Cardiac fibroblast (primary cell): ENCODE measurements around the gene INPPL1.
A peak's percentile ranks its signal among the peaks of the same experiment; 100 is the strongest.
"Not testable (repeated sequence)": the region's sequence is repeated elsewhere in the genome, so short reads cannot be mapped to it uniquely, and the experiment has no call there.

Experiments used
- DNase-seq, 2 donors: peaks; one replicate each; pipeline versions ENCODE4 v3.0.0 to v3.0.0-alpha.2; 2010; ENCODE audit warnings: low read depth in 2 of 2
- H3K4me3 ChIP-seq, 2 donors: replicated peaks in 1 of 2; 1 replicate in 1 of 2; 2 replicates in 1 of 2; pipeline ENCODE4 v1.5.1; 2011; ENCODE audit warnings: low read depth in 2 of 2, low read length in 2 of 2, mild to moderate bottlenecking in 2 of 2, moderate library complexity in 1 of 2
- CTCF ChIP-seq: IDR thresholded peaks from one replicate; pipeline ENCODE4 v1.5.1; 2011; ENCODE audit warnings: low read depth, mild to moderate bottlenecking, low read length, inconsistent platforms

The INPPL1 gene

DNA sequence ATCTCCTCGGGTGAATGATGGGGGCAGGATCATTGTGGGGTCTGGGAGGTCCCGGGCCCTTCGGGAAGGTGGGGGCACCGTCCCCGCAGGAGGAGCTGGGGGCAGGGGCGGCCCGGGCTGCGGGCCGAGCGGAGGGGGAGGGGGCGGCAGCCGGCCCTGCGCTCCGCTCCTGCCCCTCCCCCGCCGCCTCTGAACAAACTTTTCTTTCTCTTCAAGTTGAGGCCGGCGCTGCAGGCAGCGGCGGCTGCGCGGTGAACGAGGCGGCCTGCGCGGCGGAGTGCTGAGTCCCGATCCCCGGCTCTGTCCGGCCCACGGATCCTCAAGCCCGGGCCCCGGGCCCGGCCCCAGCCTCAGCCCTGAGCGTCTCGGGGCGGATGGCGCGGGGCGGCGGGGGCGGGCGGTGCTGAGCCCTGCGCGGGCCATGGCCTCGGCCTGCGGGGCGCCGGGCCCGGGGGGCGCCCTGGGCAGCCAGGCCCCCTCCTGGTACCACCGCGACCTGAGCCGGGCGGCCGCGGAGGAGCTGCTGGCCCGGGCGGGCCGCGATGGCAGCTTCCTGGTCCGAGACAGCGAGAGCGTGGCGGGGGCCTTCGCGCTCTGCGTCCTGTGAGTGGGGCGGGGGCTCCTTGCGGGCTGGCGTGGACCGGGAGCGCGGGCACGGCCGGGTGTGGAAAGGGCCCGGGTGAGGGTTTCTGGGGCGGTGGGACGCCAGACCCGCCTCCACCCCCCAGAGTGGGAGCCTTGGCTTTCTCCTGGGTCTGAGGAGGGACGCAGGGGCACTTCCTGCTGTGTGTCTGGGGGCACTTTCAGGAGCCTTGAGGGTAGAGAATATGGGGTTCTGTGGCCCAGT lies at the start of gene INPPL1:
INPPL1 (plus strand) TSS at position 204 of the 847 bp plus-strand sequence; CDS start at position 422, 218 bp downstream.
- peak; percentile 38 to 47 for DNase-seq
- peak within 1 kb of the TSS; percentile 71 to 96 for H3K4me3 ChIP-seq
- TF ChIP-seq CTCF: no peak

- no peak for TF ChIP-seq CTCF
- H3K4me3 ChIP-seq: no peak overlapping the region
- DNase-seq: no peak
Observed at GRCh38 chr11:72177656-72178055, 46.9 kb upstream of the INPPL1 start.

- DNase-seq: no peak
- TF ChIP-seq CTCF: no peak
- H3K4me3 ChIP-seq: no peak overlapping the region
Observed at GRCh38 chr11:72179049-72179803, 45.3 kb upstream of the INPPL1 start.

DNA sequence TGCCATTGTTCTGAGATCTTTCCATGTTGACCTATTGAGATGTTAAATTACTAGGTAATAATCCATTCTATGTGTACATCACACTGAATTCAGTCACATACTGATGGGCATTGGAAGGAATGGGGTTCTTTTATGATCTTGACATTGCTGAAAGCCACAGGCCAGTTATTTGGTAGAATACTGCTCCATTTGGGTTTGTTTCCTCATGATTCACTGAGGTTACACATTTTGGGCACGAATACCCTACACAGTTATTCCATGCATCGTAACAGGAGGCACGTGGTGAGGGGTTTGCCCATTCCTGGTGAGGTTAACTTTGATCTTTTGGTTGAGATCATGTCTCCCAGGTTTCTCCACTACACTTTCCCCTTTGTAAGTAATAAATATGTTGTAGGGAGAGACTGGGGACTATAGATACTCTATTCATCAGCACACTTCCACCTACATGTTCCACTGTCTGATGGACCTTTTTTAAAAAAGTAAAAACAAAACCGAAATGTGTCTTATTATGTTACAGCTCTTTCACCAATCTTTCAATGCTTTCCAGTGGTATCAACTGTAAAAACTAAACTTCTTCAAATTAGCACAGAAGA lies 44.7 kb upstream of the INPPL1 start:
- H3K4me3 ChIP-seq: no peak overlapping the region
- TF ChIP-seq CTCF: no peak
- peak in 1 of 2 donors; percentile 7 for DNase-seq

- not testable (repeated sequence) for DNase-seq, H3K4me3 ChIP-seq
Observed at GRCh38 chr11:72180892-72181552, 43.5 kb upstream of the INPPL1 start.

DNA sequence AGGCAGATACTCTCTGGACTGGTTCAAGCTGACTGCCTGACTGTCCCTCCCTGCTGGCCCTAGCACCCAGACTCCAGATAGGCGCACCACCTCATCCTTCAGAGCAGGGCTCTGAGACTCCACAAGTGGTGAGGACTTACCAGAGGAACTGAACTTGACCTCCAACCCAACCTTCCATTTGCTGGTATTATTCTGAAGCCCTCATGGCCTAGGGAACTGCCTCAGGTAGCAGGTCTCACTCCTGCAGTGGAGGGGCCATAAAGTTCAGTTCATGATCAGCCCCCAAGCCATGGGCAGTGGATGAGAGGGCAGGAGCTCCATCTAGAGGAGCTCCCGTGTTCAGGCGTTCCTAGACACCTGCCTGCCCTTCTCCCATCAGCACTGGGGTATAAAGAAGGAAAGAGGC lies 43.0 kb upstream of the INPPL1 start:
- H3K4me3 ChIP-seq, DNase-seq: not testable (repeated sequence)
- TF ChIP-seq CTCF: peak; percentile 17
